PC-3 (cell line): ENCODE data around the gene ATP2B2.

Experiments
- EZH2phosphoT487 ChIP-seq: fragments of 300-600 bp; sonication (generic); IDR thresholded peaks from 2 replicates; pipeline ENCODE4 v1.6.1; 2018; ENCODE audit warnings: mild to moderate bottlenecking, antibody characterized with exemption, low read length, borderline replicate concordance
- TF ChIP-seq, protein P1 (sequence below): fragments of 300-600 bp; sonication (generic); conservative IDR thresholded peaks from 2 replicates; pipeline ENCODE4 v1.5.1; 2017; ENCODE audit warnings: antibody characterized with exemption, low read depth, mild to moderate bottlenecking, low read length

DNA sequence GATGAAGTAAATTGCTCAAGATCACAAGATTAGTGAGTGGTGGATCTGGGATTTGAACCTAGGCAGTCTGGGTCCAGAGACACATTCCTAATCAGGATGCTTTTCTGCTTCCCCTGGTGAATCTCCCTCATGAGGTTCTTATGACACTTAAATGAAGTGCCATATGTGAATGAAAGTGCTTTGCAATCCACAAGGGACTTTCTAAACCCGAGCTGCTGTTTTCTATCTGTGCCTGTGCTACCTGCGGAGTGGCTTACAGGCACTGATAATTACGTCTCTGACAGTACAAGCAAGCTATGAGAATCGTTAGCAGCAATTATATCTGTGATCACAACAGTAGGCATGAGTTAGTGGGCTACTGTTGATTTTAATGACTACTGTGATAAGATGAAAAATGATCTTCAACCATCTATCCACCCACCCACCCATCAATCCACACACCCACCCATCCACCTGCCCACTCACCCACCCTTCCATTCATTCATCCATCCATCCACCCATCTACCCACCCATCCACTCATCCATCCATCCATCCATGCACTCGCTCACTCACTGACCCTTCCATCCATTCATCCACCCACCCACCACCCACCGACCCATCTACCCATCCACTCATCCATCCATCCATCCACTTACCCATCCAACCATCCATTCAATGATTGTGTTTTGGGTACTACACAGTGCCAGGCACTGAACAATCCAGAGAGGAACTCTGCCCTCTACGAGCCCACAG, 51.8 kb downstream of the ATP2B2 start:
- TF ChIP-seq, protein P1, sequence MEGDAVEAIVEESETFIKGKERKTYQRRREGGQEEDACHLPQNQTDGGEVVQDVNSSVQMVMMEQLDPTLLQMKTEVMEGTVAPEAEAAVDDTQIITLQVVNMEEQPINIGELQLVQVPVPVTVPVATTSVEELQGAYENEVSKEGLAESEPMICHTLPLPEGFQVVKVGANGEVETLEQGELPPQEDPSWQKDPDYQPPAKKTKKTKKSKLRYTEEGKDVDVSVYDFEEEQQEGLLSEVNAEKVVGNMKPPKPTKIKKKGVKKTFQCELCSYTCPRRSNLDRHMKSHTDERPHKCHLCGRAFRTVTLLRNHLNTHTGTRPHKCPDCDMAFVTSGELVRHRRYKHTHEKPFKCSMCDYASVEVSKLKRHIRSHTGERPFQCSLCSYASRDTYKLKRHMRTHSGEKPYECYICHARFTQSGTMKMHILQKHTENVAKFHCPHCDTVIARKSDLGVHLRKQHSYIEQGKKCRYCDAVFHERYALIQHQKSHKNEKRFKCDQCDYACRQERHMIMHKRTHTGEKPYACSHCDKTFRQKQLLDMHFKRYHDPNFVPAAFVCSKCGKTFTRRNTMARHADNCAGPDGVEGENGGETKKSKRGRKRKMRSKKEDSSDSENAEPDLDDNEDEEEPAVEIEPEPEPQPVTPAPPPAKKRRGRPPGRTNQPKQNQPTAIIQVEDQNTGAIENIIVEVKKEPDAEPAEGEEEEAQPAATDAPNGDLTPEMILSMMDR, result no peak
- TF ChIP-seq EZH2phosphoT487, result no peak
